ENCODE measurements around the gene NEK10.

GRCh38 chr3:27317096-27317495, 52.1 kb downstream of the NEK10 start:
- no peak for TF ChIP-seq CTCF (IDR thresholded peaks at IDR 0.05)
- TF ChIP-seq POLR2A (IDR thresholded peaks at IDR 0.05), result no peak
